IMR-90 (cell line): ENCODE data around the gene BLTP3A. TPM values are rescaled to one million over a fixed set of nuclear protein-coding genes. Genes with fewer than 3 reads are reported as not detected.

ENCODE experiments used
- ATAC-seq: fragments of 200-7000 bp; cut with Tn5 transposase; 2 replicates; pipeline ENCODE4 v1.9.1; 2020; ENCODE audit warnings: low read depth, mild to moderate bottlenecking, moderate library complexity
- BruUV-seq: library from RNA; stranded (reverse); fragments of 400-500 nt; replicated peaks from 2 replicates; lab custom pipeline; 2021; lab: Mats Ljungman, UMichigan
- CTCF ChIA-PET: fragments of 300-600 bp; formaldehyde crosslinking; extraction: SDS; loops from one replicate; lab custom pipeline; 2021; ENCODE audit warnings: antibody characterized with exemption; lab: Yijun Ruan, JAX
- POLR2A ChIA-PET: fragments of 300-600 bp; sonication (Branson Sonifier 250); formaldehyde crosslinking; loops from one replicate; lab custom pipeline; 2022; ENCODE audit warnings: antibody characterized with exemption; ENCODE audit not compliant: unreplicated experiment; lab: Charles Lee
- DNase-seq: peaks from one replicate; pipeline ENCODE4 v3.0.0; 2013
- H2AFZ ChIP-seq: replicated peaks from 2 replicates; pipeline ENCODE3; 2013; ENCODE audit warnings: low read length, mild to moderate bottlenecking; ENCODE audit not compliant: poor library complexity
- H2AK5ac ChIP-seq: 2 replicates; pipeline ENCODE4 v1.6.1; 2013; ENCODE audit warnings: low read depth, low read length, inconsistent platforms
- H2AK9ac ChIP-seq: replicated peaks from 2 replicates; pipeline ENCODE3; 2013; ENCODE audit warnings: mild to moderate bottlenecking, low read depth, low read length, moderate library complexity; ENCODE audit not compliant: poor library complexity
- H2BK120ac ChIP-seq: 2 replicates; pipeline ENCODE4 v1.6.1; 2013; ENCODE audit warnings: low read depth, low read length, inconsistent platforms
- H2BK15ac ChIP-seq: 3 replicates; pipeline ENCODE4 v1.6.1; 2013; ENCODE audit warnings: low read depth, low read length, inconsistent platforms
- H2BK20ac ChIP-seq: 2 replicates; pipeline ENCODE4 v1.6.1; 2013; ENCODE audit warnings: low read depth, mild to moderate bottlenecking, inconsistent platforms, low read length, moderate library complexity
- H2BK5ac ChIP-seq: 2 replicates; pipeline ENCODE4 v1.6.1; 2013; ENCODE audit warnings: mild to moderate bottlenecking, low read depth, low read length, inconsistent platforms; ENCODE audit not compliant: poor library complexity, severe bottlenecking
- H3K14ac ChIP-seq: replicated peaks from 2 replicates; pipeline ENCODE4 v1.6.1; 2013; ENCODE audit warnings: low read depth, low read length, inconsistent platforms
- H3K18ac ChIP-seq: 2 replicates; pipeline ENCODE4 v1.6.1; 2013; ENCODE audit warnings: low read depth, low read length, control low read depth
- H3K23ac ChIP-seq: 2 replicates; pipeline ENCODE4 v1.6.1; 2013; ENCODE audit warnings: low read depth, low read length, inconsistent platforms
- H3K27ac ChIP-seq: 2 replicates; pipeline ENCODE4 v1.5.1; 2013; ENCODE audit warnings: mild to moderate bottlenecking, control low read depth, low read length; ENCODE audit not compliant: insufficient read depth
- H3K27me3 ChIP-seq: 2 replicates; pipeline ENCODE4 v1.6.1; 2013; ENCODE audit warnings: low read length; ENCODE audit not compliant: control insufficient read depth, insufficient read depth
- H3K36me3 ChIP-seq: 2 replicates; pipeline ENCODE4 v1.6.1; 2013; ENCODE audit warnings: low read length, mixed read lengths; ENCODE audit not compliant: control insufficient read depth, insufficient read depth
- H3K4ac ChIP-seq: 2 replicates; pipeline ENCODE4 v1.6.1; 2013; ENCODE audit warnings: low read depth, low read length, inconsistent platforms
- H3K4me1 ChIP-seq: 2 replicates; pipeline ENCODE4 v1.6.1; 2013; ENCODE audit warnings: low read length, mixed read lengths; ENCODE audit not compliant: control insufficient read depth, insufficient read depth
- H3K4me2 ChIP-seq: 2 replicates; pipeline ENCODE4 v1.6.1; 2013; ENCODE audit warnings: low read depth, mild to moderate bottlenecking, control low read depth, low read length, moderate library complexity
- H3K4me3 ChIP-seq: 2 replicates; pipeline ENCODE4 v1.5.1; 2013; ENCODE audit warnings: low read depth, mild to moderate bottlenecking, control low read depth, low read length, moderate library complexity; ENCODE audit not compliant: insufficient read depth
- H3K56ac ChIP-seq: 2 replicates; pipeline ENCODE4 v1.6.1; 2013; ENCODE audit warnings: low read length, inconsistent platforms; ENCODE audit not compliant: insufficient read depth; ENCODE audit errors: extremely low read depth
- H3K79me1 ChIP-seq, 2 experiments: 2 replicates each; pipeline ENCODE4 v1.6.1; 2013; ENCODE audit warnings: low read length in 2 of 2, inconsistent platforms in 1 of 2, low read depth in 1 of 2
- H3K9ac ChIP-seq: 2 replicates; pipeline ENCODE4 v1.6.1; 2013; ENCODE audit warnings: low read depth, low read length, control low read depth
- H3K9me1 ChIP-seq: 2 replicates; pipeline ENCODE4 v1.6.1; 2013; ENCODE audit warnings: low read length, inconsistent platforms; ENCODE audit not compliant: insufficient read depth
- H3K9me3 ChIP-seq: 2 replicates; pipeline ENCODE4 v1.6.1; 2013; ENCODE audit warnings: low read length; ENCODE audit not compliant: control insufficient read depth, insufficient read depth
- H4K20me1 ChIP-seq: 2 replicates; pipeline ENCODE4 v1.6.1; 2013; ENCODE audit warnings: low read length, inconsistent platforms; ENCODE audit not compliant: insufficient read depth
- H4K5ac ChIP-seq: 2 replicates; pipeline ENCODE4 v1.6.1; 2013; ENCODE audit warnings: mild to moderate bottlenecking, low read depth, low read length, control low read depth
- H4K8ac ChIP-seq, 2 experiments: 2 replicates each; pipeline ENCODE4 v1.6.1; 2013; ENCODE audit warnings: low read depth in 2 of 2, low read length in 2 of 2, control low read depth in 1 of 2, inconsistent platforms in 1 of 2
- H4K91ac ChIP-seq: 2 replicates; pipeline ENCODE4 v1.6.1; 2013; ENCODE audit warnings: low read depth, low read length, inconsistent platforms; ENCODE audit not compliant: insufficient read depth
- BHLHE40 ChIP-seq: fragments of 150-350 bp; IDR thresholded peaks from 2 replicates; pipeline ENCODE4 v1.6.1; 2016; ENCODE audit warnings: mild to moderate bottlenecking, low read depth, low read length
- CEBPB ChIP-seq: IDR thresholded peaks from 2 replicates; pipeline ENCODE4 v1.6.1; 2012; ENCODE audit warnings: low read depth, low read length, improper control_type of control experiment
- RAD21 ChIP-seq: IDR thresholded peaks from 2 replicates; pipeline ENCODE4 v1.6.1; 2012; ENCODE audit warnings: low read length, improper control_type of control experiment
- WGBS, 2 experiments: methylation state at CpG; one replicate each; pipeline versions ENCODE4 v1.1.5 to v1.1.7; 2013; ENCODE audit warnings: missing lambda C conversion rate in 2 of 2; ENCODE audit not compliant: insufficient read length in 1 of 2; ENCODE audit errors: extremely low coverage in 2 of 2; 5-methylcytosine and 5-hydroxymethylcytosine counted together
- dilution Hi-C: fragments of 300-500 bp; cut with HindIII; formaldehyde crosslinking; loops from one replicate; pipeline ENCODE4 v1.14.3; 2018; ENCODE audit warnings: low sequenced_read_pairs; ENCODE audit not compliant: unreplicated experiment
- in situ Hi-C: fragments of 300-500 bp; cut with MboI; formaldehyde crosslinking; loops from 3 replicates; pipeline ENCODE4 v1.14.3; 2019; ENCODE audit warnings: low sequenced_read_pairs, inconsistent platforms, mixed read lengths
- intact Hi-C: fragments of 100-400 bp; cut with micrococcal nuclease; formaldehyde crosslinking; loops from 2 replicates; pipeline ENCODE4 v1.10.0; 2022
- polyA plus RNA-seq, 3 experiments: library from polyadenylated mRNA; depleted of rRNA; stranded (reverse); fragments of >200 nt; gene quantifications; 2 replicates each; pipeline ENCODE4 v1.2.3, GENCODE V29; 2012; ENCODE audit warnings: low replicate concordance in 1 of 3
- total RNA-seq: library from RNA; depleted of rRNA; stranded (reverse); fragments of >200 nt; gene quantifications from 2 replicates; pipeline ENCODE4 v1.2.3, GENCODE V29; 2012

BLTP3A gene
- total and polyA plus RNA-seq, 2 of the 4 experiments (the other 2 are of a cell fraction): 3.0 to 4.7 TPM

- Histone ChIP-seq H3K27ac (peak overlapping the region; percentile 30), H3K14ac (peak overlapping the region; percentile 16; the same call in 1 of the 2 replicates), H3K4me3 (peak overlapping the region; percentile 78), H4K20me1 (peaks cover 21% of the 10 kb centered on the region; the same call in 1 of the 2 replicates), H3K4me1 (peaks cover 6% of the 10 kb centered on the region; the same call in 1 of the 2 replicates), H3K4ac (peak overlapping the region; percentile 55), H3K56ac (peak overlapping the region; percentile 29; the same call in 1 of the 2 replicates), H3K36me3 (no peaks in the 10 kb centered on the region), H3K9me3 (no peaks in the 10 kb centered on the region), H4K5ac (peak overlapping the region; percentile 37; the same call in 1 of the 2 replicates), H3K4me2 (peak overlapping the region; percentile 96), H2BK120ac (peak overlapping the region; percentile 18; the same call in 1 of the 2 replicates), H3K27me3 (no peaks in the 10 kb centered on the region), H3K9me1 (peaks cover 6% of the 10 kb centered on the region; the same call in 1 of the 2 replicates), H4K8ac (peak overlapping the region; percentile 2 to 22; a peak in 2 of 4 replicates), H4K91ac (no peak overlapping the region; the same call in 1 of the 2 replicates), H3K23ac (peak overlapping the region; percentile 63), H2BK15ac (no peak overlapping the region), H3K79me1 (peaks cover 3 to 9% of the 10 kb centered on the region in 2 experiments; a peak in 3 of 4 replicates), H2AK5ac (peak overlapping the region; percentile 36; the same call in 1 of the 2 replicates), H2AK9ac (peak overlapping the region; percentile 60), H3K9ac (peak overlapping the region; percentile 72), H2BK20ac (no peak overlapping the region), H2BK5ac (no peak overlapping the region), H3K18ac (peak overlapping the region; percentile 54), H2AFZ (peak overlapping the region; percentile 94)
- in situ Hi-C loops (no loop called here), intact Hi-C loops (no loop called here), dilution Hi-C loops (no loop called here)
- WGBS, 2 experiments: no CpG with 5 or more reads among the region's 20 CpGs
- DNase-seq: peak; percentile 55
- BruUV-seq: no TSS peak
- ChIA-PET CTCF (no interaction called here), POLR2A (no interaction called here)
- peak; percentile 76 for TF ChIP-seq CEBPB
- no peak for TF ChIP-seq BHLHE40
- TF ChIP-seq RAD21: 0 out of 2 replicates have a peak, but pooled peaks have one; percentile 3
- peak; percentile 4; the same call in 1 of the 2 replicates for ATAC-seq
These were observed 970 bp downstream of the BLTP3A start for GRCh38 chr6:34792605-34793500.
